HEK293 (cell line): ENCODE measurements around the gene TMEM150B.

Experiments used
- ATF2 ChIP-seq: fragments of 450-650 bp; formaldehyde crosslinking; IDR thresholded peaks from 2 replicates; pipeline ENCODE4 v1.5.1; 2016; ENCODE audit warnings: missing biosample characterization, missing genetic modification characterization, low read depth
- KLF10 ChIP-seq: fragments of 450-650 bp; IDR thresholded peaks from 2 replicates; pipeline ENCODE4 v1.5.1; 2018; ENCODE audit warnings: missing biosample characterization, mild to moderate bottlenecking, missing genetic modification characterization
- REST ChIP-seq: fragments of 450-650 bp; formaldehyde crosslinking; IDR thresholded peaks from 2 replicates; pipeline ENCODE4 v1.5.1; 2016; ENCODE audit warnings: missing biosample characterization, missing genetic modification characterization
- ZBTB10 ChIP-seq: fragments of 450-650 bp; formaldehyde crosslinking; IDR thresholded peaks from 2 replicates; pipeline ENCODE4 v1.5.1; 2016; ENCODE audit warnings: missing biosample characterization, missing genetic modification characterization
- ZBTB21 ChIP-seq: fragments of 450-650 bp; formaldehyde crosslinking; IDR thresholded peaks from 2 replicates; pipeline ENCODE4 v1.5.1; 2017; ENCODE audit warnings: missing biosample characterization, missing genetic modification characterization
- ZNF112 ChIP-seq: fragments of 450-650 bp; formaldehyde crosslinking; IDR thresholded peaks from 2 replicates; pipeline ENCODE4 v1.5.0; 2017; ENCODE audit warnings: missing biosample characterization, missing genetic modification characterization
- ZNF211 ChIP-seq: fragments of 450-650 bp; formaldehyde crosslinking; IDR thresholded peaks from 2 replicates; pipeline ENCODE4 v1.5.1; 2016; ENCODE audit warnings: low read depth, missing biosample characterization, missing genetic modification characterization
- ZNF23 ChIP-seq: fragments of 450-650 bp; formaldehyde crosslinking; IDR thresholded peaks from 2 replicates; pipeline ENCODE4 v1.5.1; 2016; ENCODE audit warnings: missing biosample characterization, missing genetic modification characterization, borderline replicate concordance
- ZNF24 ChIP-seq: fragments of 450-650 bp; formaldehyde crosslinking; IDR thresholded peaks from 2 replicates; pipeline ENCODE4 v1.5.1; 2016; ENCODE audit warnings: missing biosample characterization, missing genetic modification characterization
- ZNF26 ChIP-seq: fragments of 450-650 bp; formaldehyde crosslinking; IDR thresholded peaks from 2 replicates; pipeline ENCODE4 v1.5.1; 2016; ENCODE audit warnings: missing biosample characterization, missing genetic modification characterization
- ZNF530 ChIP-seq: fragments of 450-650 bp; formaldehyde crosslinking; IDR thresholded peaks from 2 replicates; pipeline ENCODE4 v1.5.1; 2016; ENCODE audit warnings: low read depth, missing biosample characterization, missing genetic modification characterization
- ZNF558 ChIP-seq: fragments of 450-650 bp; formaldehyde crosslinking; IDR thresholded peaks from 2 replicates; pipeline ENCODE4 v1.5.1; 2016; ENCODE audit warnings: missing biosample characterization, missing genetic modification characterization
- TF ChIP-seq, protein P1 (sequence below): fragments of 450-650 bp; formaldehyde crosslinking; IDR thresholded peaks from 2 replicates; pipeline ENCODE4 v1.5.1; 2016; ENCODE audit warnings: missing biosample characterization, missing genetic modification characterization

GRCh38 chr19:55366790-55367189 is 41.6 kb upstream of the TMEM150B start:
- TF ChIP-seq, protein P1, sequence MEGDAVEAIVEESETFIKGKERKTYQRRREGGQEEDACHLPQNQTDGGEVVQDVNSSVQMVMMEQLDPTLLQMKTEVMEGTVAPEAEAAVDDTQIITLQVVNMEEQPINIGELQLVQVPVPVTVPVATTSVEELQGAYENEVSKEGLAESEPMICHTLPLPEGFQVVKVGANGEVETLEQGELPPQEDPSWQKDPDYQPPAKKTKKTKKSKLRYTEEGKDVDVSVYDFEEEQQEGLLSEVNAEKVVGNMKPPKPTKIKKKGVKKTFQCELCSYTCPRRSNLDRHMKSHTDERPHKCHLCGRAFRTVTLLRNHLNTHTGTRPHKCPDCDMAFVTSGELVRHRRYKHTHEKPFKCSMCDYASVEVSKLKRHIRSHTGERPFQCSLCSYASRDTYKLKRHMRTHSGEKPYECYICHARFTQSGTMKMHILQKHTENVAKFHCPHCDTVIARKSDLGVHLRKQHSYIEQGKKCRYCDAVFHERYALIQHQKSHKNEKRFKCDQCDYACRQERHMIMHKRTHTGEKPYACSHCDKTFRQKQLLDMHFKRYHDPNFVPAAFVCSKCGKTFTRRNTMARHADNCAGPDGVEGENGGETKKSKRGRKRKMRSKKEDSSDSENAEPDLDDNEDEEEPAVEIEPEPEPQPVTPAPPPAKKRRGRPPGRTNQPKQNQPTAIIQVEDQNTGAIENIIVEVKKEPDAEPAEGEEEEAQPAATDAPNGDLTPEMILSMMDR (tag by site-specific recombination): no peak
- TF ChIP-seq ZNF23 (tag by site-specific recombination): no peak
- no peak for TF ChIP-seq ZBTB10 (tag by site-specific recombination)
- no peak for TF ChIP-seq ZNF211 (tag by site-specific recombination)
- TF ChIP-seq REST: no peak
- TF ChIP-seq ZNF112: no peak
- no peak for TF ChIP-seq KLF10 (tag by site-specific recombination)
- TF ChIP-seq ZNF558: no peak
- no peak for TF ChIP-seq ZNF530
- no peak for TF ChIP-seq ZNF24 (tag by site-specific recombination)
- no peak for TF ChIP-seq ATF2 (tag by site-specific recombination)
- no peak for TF ChIP-seq ZBTB21 (tag by site-specific recombination)
- no peak for TF ChIP-seq ZNF26
